DMS153 treated with DMSO at 0.1 percent for 48 hours (cell line): ENCODE data around the gene IFT122.

ENCODE experiments used
- DNase-seq: peaks from one replicate; lab custom pipeline; 2025; ENCODE audit not compliant: unreplicated experiment; lab: John Stamatoyannopoulos, UW

Gene IFT122

GRCh38 chr3:129555616-129556357, 115.8 kb downstream of the IFT122 start:
- no peak for DNase-seq

- no peak for DNase-seq
Observed at GRCh38 chr3:129556358-129556695, 116.3 kb downstream of the IFT122 start.

- DNase-seq = no peak
Observed at GRCh38 chr3:129556890-129557547, 117.0 kb downstream of the IFT122 start.

GRCh38 chr3:129557548-129557894, 117.5 kb downstream of the IFT122 start:
- no peak for DNase-seq

GRCh38 chr3:129558081-129558771, 118.2 kb downstream of the IFT122 start:
- no peak for DNase-seq

- no peak for DNase-seq
Observed at GRCh38 chr3:129558772-129559564, 118.9 kb downstream of the IFT122 start.

GRCh38 chr3:129559565-129560079, 119.6 kb downstream of the IFT122 start:
- DNase-seq = no peak

- no peak for DNase-seq
Observed at GRCh38 chr3:129560269-129560787, 120.3 kb downstream of the IFT122 start.

GRCh38 chr3:129560911-129561594, 121.0 kb downstream of the IFT122 start:
- no peak for DNase-seq

- no peak for DNase-seq
Observed at GRCh38 chr3:129561619-129562248, 121.7 kb downstream of the IFT122 start.

GRCh38 chr3:129562803-129563202, 122.8 kb downstream of the IFT122 start:
- DNase-seq = no peak

- DNase-seq = no peak
Observed at GRCh38 chr3:129563332-129563731, 123.3 kb downstream of the IFT122 start.

GRCh38 chr3:129563850-129564535, 124.0 kb downstream of the IFT122 start:
- DNase-seq = no peak

GRCh38 chr3:129564981-129565644, 125.1 kb downstream of the IFT122 start:
- no peak for DNase-seq

- no peak for DNase-seq
Observed at GRCh38 chr3:129565902-129566301, 125.9 kb downstream of the IFT122 start.

- no peak for DNase-seq
Observed at GRCh38 chr3:129567176-129567705, 127.2 kb downstream of the IFT122 start.

GRCh38 chr3:129567939-129568338, 127.9 kb downstream of the IFT122 start:
- no peak for DNase-seq

GRCh38 chr3:129569856-129570255, 129.8 kb downstream of the IFT122 start:
- DNase-seq = no peak
